K562 (cell line): ENCODE measurements around the gene NEUROD2. TPM values are rescaled to one million over a fixed set of nuclear protein-coding genes. Genes with fewer than 3 reads are reported as not detected.

Experiments
- ATF1 ChIP-seq, 2 experiments: fragments of 450-650 bp in 1 of 2; IDR thresholded peaks; 2 replicates each; pipeline ENCODE4 v1.6.1; 2016; ENCODE audit warnings: missing compliant biosample characterization in 1 of 2, missing genetic modification characterization in 1 of 2
- GTF2E2 ChIP-seq: fragments of 200-800 bp; sonication (Bioruptor generic); IDR thresholded peaks from 2 replicates; pipeline ENCODE4 v1.6.1; 2016; ENCODE audit warnings: missing genetic modification characterization, missing compliant biosample characterization
- IFI16 ChIP-seq: fragments of 250-450 bp; sonication (Bioruptor Pico); IDR thresholded peaks from 2 replicates; pipeline ENCODE4 v2.1.2; 2022; ENCODE audit warnings: mild to moderate bottlenecking, inconsistent platforms
- KDM5B ChIP-seq: fragments of 200-600 bp; sonication (generic); IDR thresholded peaks from 2 replicates; pipeline ENCODE4 v1.6.1; 2012; ENCODE audit warnings: low read depth, mild to moderate bottlenecking, moderate library complexity, low read length, control low read depth, inconsistent platforms; ENCODE audit not compliant: insufficient replicate concordance
- MXI1 ChIP-seq: IDR thresholded peaks from 2 replicates; pipeline ENCODE4 v1.6.1; 2011; ENCODE audit warnings: low read depth, mild to moderate bottlenecking, improper control_type of control experiment, low read length
- NKRF ChIP-seq: fragments of 450-650 bp; IDR thresholded peaks from 2 replicates; pipeline ENCODE4 v1.6.1; 2016; ENCODE audit warnings: borderline replicate concordance
- PYGO2 ChIP-seq: fragments of 450-650 bp; IDR thresholded peaks from 2 replicates; pipeline ENCODE4 v1.6.1; 2016; ENCODE audit warnings: mild to moderate bottlenecking, missing genetic modification characterization, moderate library complexity, missing compliant biosample characterization
- SIRT6 ChIP-seq: IDR thresholded peaks from one replicate; pipeline ENCODE4 v1.6.1; 2012; ENCODE audit warnings: low read depth, mild to moderate bottlenecking, control low read depth, inconsistent platforms, low read length, moderate library complexity
- SIX5 ChIP-seq, 2 experiments: IDR thresholded peaks; 2 replicates each; pipeline ENCODE4 v1.6.1; 2011; ENCODE audit warnings: low read length in 2 of 2, borderline replicate concordance in 1 of 2, low read depth in 1 of 2, mild to moderate bottlenecking in 1 of 2, moderate library complexity in 1 of 2; ENCODE audit not compliant: insufficient read depth in 1 of 2
- SRSF7 ChIP-seq: fragments of 200-400 bp; formaldehyde crosslinking; optimal IDR thresholded peaks from 2 replicates; pipeline ENCODE3; 2017; ENCODE audit warnings: mild to moderate bottlenecking, low read depth, low read length
- TBP ChIP-seq: optimal IDR thresholded peaks from 2 replicates; pipeline ENCODE3; 2011; ENCODE audit warnings: low read depth, low read length, improper control_type of control experiment
- ZNF695 ChIP-seq: fragments of 450-650 bp; formaldehyde crosslinking; IDR thresholded peaks from 2 replicates; pipeline ENCODE4 v1.4.0; 2020; ENCODE audit warnings: mild to moderate bottlenecking, moderate library complexity
- polyA plus RNA-seq, 8 experiments: library from polyadenylated mRNA; depleted of rRNA in 4 of 8; stranded (reverse) in 5 of 8; unstranded in 3 of 8; fragments of >200 nt; fragmentation: Nextera tagmentation in 2 of 8; fragmentation: Illumina TruSeq in 1 of 8; extraction: Ambion mirVana in 2 of 8; extraction: Trizol in 1 of 8; gene quantifications; 2 replicates each; pipeline versions ENCODE4 v1.2.1 to v1.2.3, GENCODE V29; 2011 to 2014; ENCODE audit warnings: inconsistent platforms in 1 of 8, missing spikeins in 1 of 8
- total RNA-seq, 7 experiments: library from RNA; depleted of rRNA in 6 of 7; stranded (reverse); fragments of >200 nt in 6 of 7; fragmentation: Illumina TruSeq in 2 of 7; extraction: Trizol in 2 of 7; gene quantifications; 2 replicates each; pipeline versions ENCODE4 v1.2.1 to v1.2.3, GENCODE V29; 2011 to 2021; ENCODE audit warnings: low replicate concordance in 1 of 7
- TF ChIP-seq, protein P1 (sequence below): fragments of 250-450 bp; sonication (Bioruptor Pico); IDR thresholded peaks from 2 replicates; pipeline ENCODE4 v1.8.0; 2022; ENCODE audit warnings: inconsistent platforms, mild to moderate bottlenecking, moderate library complexity, borderline replicate concordance
- TF ChIP-seq, protein P2 (sequence below): fragments of 200-400 bp; formaldehyde crosslinking; IDR thresholded peaks from 2 replicates; pipeline ENCODE4 v1.6.1; 2017; ENCODE audit warnings: mild to moderate bottlenecking, low read depth, low read length, moderate library complexity
- TF ChIP-seq, protein P3 (sequence below): fragments of 250-450 bp; sonication (Bioruptor Pico); IDR thresholded peaks from 2 replicates; pipeline ENCODE4 v1.5.1; 2021; ENCODE audit warnings: mild to moderate bottlenecking
- TF ChIP-seq, protein P4 (sequence below): fragments of 450-650 bp; IDR thresholded peaks from 2 replicates; pipeline ENCODE4 v1.6.1; 2016; ENCODE audit warnings: missing biosample characterization, missing genetic modification characterization

Gene NEUROD2
- total and polyA plus RNA-seq, 9 of the 15 experiments (the other 6 are each of a cell fraction or from before 2014, with no cell fraction given): not detected

DNA sequence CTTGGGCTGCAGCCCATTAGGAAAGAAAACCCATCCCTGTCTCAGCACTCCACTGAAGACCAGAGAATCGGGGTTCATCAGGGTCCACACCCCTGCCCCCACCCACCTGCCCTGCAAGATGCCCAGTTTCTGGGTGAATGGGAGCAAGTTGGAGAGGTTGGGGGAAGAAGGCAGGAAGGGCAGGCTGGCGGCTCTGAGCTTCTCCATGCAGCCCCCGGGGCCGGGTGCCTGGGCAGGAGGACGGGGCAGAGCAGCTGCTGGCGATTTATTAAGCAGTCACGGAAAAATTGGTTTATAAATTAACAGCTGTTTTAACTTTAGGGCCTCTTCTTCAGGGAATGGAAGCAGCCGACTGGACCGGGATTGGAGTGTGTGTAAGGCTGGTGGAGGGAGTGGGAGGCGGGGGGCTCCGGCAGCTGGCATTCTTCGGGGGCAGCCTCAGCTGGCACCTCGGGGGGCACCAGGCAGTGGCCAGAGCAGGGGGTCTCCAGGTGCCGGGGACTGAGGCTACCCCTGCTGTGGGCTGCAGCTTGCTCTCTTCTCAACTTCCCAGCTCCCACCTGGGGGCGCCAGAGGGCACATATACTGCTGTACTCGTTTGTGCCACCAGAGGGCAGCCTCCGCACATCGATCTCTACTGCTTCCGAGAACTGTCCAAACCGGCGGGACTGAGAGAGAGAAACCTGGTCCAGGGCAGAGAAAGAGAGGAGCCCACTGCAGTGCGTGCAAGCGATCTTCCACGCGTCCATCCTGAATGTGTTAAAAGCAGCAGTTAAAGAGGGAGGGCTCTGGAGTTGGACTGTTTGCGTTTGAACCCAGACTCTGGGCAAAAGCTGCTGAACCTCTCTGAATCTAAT is 14.0 kb upstream of the NEUROD2 start (continued):
- TF ChIP-seq, protein P1, sequence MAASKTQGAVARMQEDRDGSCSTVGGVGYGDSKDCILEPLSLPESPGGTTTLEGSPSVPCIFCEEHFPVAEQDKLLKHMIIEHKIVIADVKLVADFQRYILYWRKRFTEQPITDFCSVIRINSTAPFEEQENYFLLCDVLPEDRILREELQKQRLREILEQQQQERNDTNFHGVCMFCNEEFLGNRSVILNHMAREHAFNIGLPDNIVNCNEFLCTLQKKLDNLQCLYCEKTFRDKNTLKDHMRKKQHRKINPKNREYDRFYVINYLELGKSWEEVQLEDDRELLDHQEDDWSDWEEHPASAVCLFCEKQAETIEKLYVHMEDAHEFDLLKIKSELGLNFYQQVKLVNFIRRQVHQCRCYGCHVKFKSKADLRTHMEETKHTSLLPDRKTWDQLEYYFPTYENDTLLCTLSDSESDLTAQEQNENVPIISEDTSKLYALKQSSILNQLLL (CRISPR knock-in tag): no peak
- TF ChIP-seq SRSF7 (no peak), MXI1 (no peak), NKRF (no peak), GTF2E2 (no peak), TBP (peak; percentile 37), ATF1 (CRISPR knock-in tag; IDR thresholded peaks at IDR 0.05) (no peak), ATF1 (tag; IDR thresholded peaks at IDR 0.05) (no peak), KDM5B (no peak), ZNF695 (no peak), IFI16 (CRISPR knock-in tag) (no peak), PYGO2 (tag) (no peak), SIRT6 (no peak), SIX5 (IDR thresholded peaks at IDR 0.05; ENCODE audit: borderline replicate concordance in 1 of 2, insufficient read depth in 1 of 2, low read depth in 1 of 2, low read length in 2 of 2) (no peak)
- TF ChIP-seq, protein P2, sequence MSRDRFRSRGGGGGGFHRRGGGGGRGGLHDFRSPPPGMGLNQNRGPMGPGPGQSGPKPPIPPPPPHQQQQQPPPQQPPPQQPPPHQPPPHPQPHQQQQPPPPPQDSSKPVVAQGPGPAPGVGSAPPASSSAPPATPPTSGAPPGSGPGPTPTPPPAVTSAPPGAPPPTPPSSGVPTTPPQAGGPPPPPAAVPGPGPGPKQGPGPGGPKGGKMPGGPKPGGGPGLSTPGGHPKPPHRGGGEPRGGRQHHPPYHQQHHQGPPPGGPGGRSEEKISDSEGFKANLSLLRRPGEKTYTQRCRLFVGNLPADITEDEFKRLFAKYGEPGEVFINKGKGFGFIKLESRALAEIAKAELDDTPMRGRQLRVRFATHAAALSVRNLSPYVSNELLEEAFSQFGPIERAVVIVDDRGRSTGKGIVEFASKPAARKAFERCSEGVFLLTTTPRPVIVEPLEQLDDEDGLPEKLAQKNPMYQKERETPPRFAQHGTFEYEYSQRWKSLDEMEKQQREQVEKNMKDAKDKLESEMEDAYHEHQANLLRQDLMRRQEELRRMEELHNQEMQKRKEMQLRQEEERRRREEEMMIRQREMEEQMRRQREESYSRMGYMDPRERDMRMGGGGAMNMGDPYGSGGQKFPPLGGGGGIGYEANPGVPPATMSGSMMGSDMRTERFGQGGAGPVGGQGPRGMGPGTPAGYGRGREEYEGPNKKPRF: no peak
- TF ChIP-seq, protein P3, sequence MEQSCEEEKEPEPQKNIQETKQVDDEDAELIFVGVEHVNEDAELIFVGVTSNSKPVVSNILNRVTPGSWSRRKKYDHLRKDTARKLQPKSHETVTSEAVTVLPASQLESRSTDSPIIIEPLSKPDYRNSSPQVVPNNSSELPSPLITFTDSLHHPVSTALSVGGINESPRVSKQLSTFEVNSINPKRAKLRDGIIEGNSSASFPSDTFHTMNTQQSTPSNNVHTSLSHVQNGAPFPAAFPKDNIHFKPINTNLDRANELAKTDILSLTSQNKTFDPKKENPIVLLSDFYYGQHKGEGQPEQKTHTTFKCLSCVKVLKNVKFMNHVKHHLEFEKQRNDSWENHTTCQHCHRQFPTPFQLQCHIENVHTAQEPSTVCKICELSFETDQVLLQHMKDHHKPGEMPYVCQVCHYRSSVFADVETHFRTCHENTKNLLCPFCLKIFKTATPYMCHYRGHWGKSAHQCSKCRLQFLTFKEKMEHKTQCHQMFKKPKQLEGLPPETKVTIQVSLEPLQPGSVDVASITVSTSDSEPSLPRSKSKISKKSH (CRISPR knock-in tag): no peak
- TF ChIP-seq, protein P4, sequence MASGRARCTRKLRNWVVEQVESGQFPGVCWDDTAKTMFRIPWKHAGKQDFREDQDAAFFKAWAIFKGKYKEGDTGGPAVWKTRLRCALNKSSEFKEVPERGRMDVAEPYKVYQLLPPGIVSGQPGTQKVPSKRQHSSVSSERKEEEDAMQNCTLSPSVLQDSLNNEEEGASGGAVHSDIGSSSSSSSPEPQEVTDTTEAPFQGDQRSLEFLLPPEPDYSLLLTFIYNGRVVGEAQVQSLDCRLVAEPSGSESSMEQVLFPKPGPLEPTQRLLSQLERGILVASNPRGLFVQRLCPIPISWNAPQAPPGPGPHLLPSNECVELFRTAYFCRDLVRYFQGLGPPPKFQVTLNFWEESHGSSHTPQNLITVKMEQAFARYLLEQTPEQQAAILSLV (tag): no peak
